HepG2 (cell line): Measurements from ENCODE around the gene AGAP3. TPM values are rescaled to one million over a fixed set of nuclear protein-coding genes. Genes with fewer than 3 reads are reported as not detected.
A peak's percentile ranks its signal among the peaks of the same experiment; 100 is the strongest.

Experiments
- CREBL2 ChIP-seq: sonication (generic); formaldehyde crosslinking; IDR thresholded peaks from 2 replicates; pipeline ENCODE4 v1.8.1; 2023; ENCODE audit warnings: missing genetic modification reagents, mild to moderate bottlenecking, borderline replicate concordance
- FOXC1 ChIP-seq: sonication (generic); formaldehyde crosslinking; IDR thresholded peaks from 2 replicates; pipeline ENCODE4 v1.8.0; 2022; ENCODE audit warnings: mild to moderate bottlenecking, missing genetic modification reagents, borderline replicate concordance
- FOXP1 ChIP-seq, 2 experiments: fragments of 450-650 bp in 1 of 2; IDR thresholded peaks; 2 replicates each; pipeline ENCODE4 v1.6.1; 2017 to 2018; ENCODE audit warnings: antibody characterized with exemption in 1 of 2
- HOXA3 ChIP-seq: sonication (generic); formaldehyde crosslinking; IDR thresholded peaks from 2 replicates; pipeline ENCODE4 v1.5.0; 2020; ENCODE audit warnings: missing genetic modification reagents
- IKZF5 ChIP-seq: IDR thresholded peaks from 2 replicates; pipeline ENCODE4 v1.6.1; 2018; ENCODE audit warnings: missing genetic modification reagents, mild to moderate bottlenecking, missing compliant biosample characterization
- MAX ChIP-seq: IDR thresholded peaks from 2 replicates; pipeline ENCODE4 v1.6.1; 2012; ENCODE audit warnings: inconsistent platforms
- REPIN1 ChIP-seq: sonication (generic); formaldehyde crosslinking; IDR thresholded peaks from 2 replicates; pipeline ENCODE4 v1.8.0; 2022; ENCODE audit warnings: missing genetic modification reagents, low read depth, mild to moderate bottlenecking, borderline replicate concordance
- ZFP82 ChIP-seq: sonication (generic); formaldehyde crosslinking; IDR thresholded peaks from 2 replicates; pipeline ENCODE4 v1.5.1; 2020; ENCODE audit warnings: mild to moderate bottlenecking, missing genetic modification reagents, borderline replicate concordance
- ZIK1 ChIP-seq: sonication (generic); formaldehyde crosslinking; IDR thresholded peaks from 2 replicates; pipeline ENCODE4 v1.5.0; 2020; ENCODE audit warnings: mild to moderate bottlenecking, low read depth, missing genetic modification reagents, borderline replicate concordance
- ZNF30 ChIP-seq: sonication (generic); formaldehyde crosslinking; IDR thresholded peaks from 2 replicates; pipeline ENCODE4 v1.5.0; 2020; ENCODE audit warnings: mild to moderate bottlenecking, missing genetic modification reagents
- ZNF407 ChIP-seq: sonication (generic); formaldehyde crosslinking; IDR thresholded peaks from one replicate; pipeline ENCODE4 v1.5.1; 2020; ENCODE audit warnings: mild to moderate bottlenecking, missing genetic modification reagents; ENCODE audit errors: not compliant biosample characterization
- ZNF567 ChIP-seq: sonication (generic); formaldehyde crosslinking; IDR thresholded peaks from 2 replicates; pipeline ENCODE4 v1.8.1; 2023; ENCODE audit warnings: mild to moderate bottlenecking, missing genetic modification reagents, borderline replicate concordance
- ZNF597 ChIP-seq: sonication (generic); formaldehyde crosslinking; IDR thresholded peaks from 2 replicates; pipeline ENCODE4 v1.5.0; 2020; ENCODE audit warnings: missing genetic modification reagents
- ZNF598 ChIP-seq: sonication (generic); formaldehyde crosslinking; IDR thresholded peaks from 2 replicates; pipeline ENCODE4 v1.5.1; 2020; ENCODE audit warnings: mild to moderate bottlenecking, missing genetic modification reagents, borderline replicate concordance
- polyA plus RNA-seq, 8 experiments: library from polyadenylated mRNA; depleted of rRNA in 3 of 8; stranded (reverse) in 7 of 8; unstranded in 1 of 8; fragments of >200 nt; fragmentation: Illumina TruSeq in 4 of 8; extraction: Trizol in 4 of 8; gene quantifications; 2 replicates each; pipeline versions ENCODE4 v1.2.1 to v1.2.3, GENCODE V29; 2011 to 2016; ENCODE audit warnings: low read depth in 4 of 8, missing spikeins in 1 of 8, mixed read lengths in 1 of 8; ENCODE audit not compliant: insufficient read depth in 1 of 8
- total RNA-seq, 5 experiments: library from RNA; depleted of rRNA; stranded (reverse); fragments of >200 nt; fragmentation: Illumina TruSeq; extraction: Trizol; gene quantifications; 2 replicates each; pipeline ENCODE4 v1.2.3, GENCODE V29; 2016; ENCODE audit warnings: low read depth in 1 of 5
- TF ChIP-seq, protein P1 (sequence below): sonication (generic); formaldehyde crosslinking; IDR thresholded peaks from 2 replicates; pipeline ENCODE4 v1.4.0; 2020; ENCODE audit warnings: missing genetic modification reagents, borderline replicate concordance

The AGAP3 gene
- total and polyA plus RNA-seq, 2 of the 13 experiments (the other 11 are each of a cell fraction or from before 2014, with no cell fraction given) = 31.3 to 61.4 TPM

GRCh38 chr7:151058781-151059366, 27.4 kb upstream of the AGAP3 start (continued):
- TF ChIP-seq IKZF5 (no peak; the same call in 1 of the 2 replicates), FOXP1 (IDR thresholded peaks at IDR 0.05) (no peak), FOXP1 (CRISPR knock-in tag; IDR thresholded peaks at IDR 0.05) (no peak), ZNF30 (CRISPR knock-in tag) (no peak), ZNF567 (CRISPR knock-in tag) (no peak), ZFP82 (no peak), MAX (0 out of 2 replicates have a peak, but pooled peaks have one; percentile 2), REPIN1 (CRISPR knock-in tag) (no peak), HOXA3 (CRISPR knock-in tag) (no peak; the same call in 1 of the 2 replicates), ZNF598 (CRISPR knock-in tag) (no peak), CREBL2 (no peak), FOXC1 (CRISPR knock-in tag) (no peak; the same call in 1 of the 2 replicates), ZNF597 (no peak), ZNF407 (no peak), ZIK1 (CRISPR knock-in tag) (no peak)
- TF ChIP-seq, protein P1, sequence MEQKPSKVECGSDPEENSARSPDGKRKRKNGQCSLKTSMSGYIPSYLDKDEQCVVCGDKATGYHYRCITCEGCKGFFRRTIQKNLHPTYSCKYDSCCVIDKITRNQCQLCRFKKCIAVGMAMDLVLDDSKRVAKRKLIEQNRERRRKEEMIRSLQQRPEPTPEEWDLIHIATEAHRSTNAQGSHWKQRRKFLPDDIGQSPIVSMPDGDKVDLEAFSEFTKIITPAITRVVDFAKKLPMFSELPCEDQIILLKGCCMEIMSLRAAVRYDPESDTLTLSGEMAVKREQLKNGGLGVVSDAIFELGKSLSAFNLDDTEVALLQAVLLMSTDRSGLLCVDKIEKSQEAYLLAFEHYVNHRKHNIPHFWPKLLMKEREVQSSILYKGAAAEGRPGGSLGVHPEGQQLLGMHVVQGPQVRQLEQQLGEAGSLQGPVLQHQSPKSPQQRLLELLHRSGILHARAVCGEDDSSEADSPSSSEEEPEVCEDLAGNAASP = no peak
